Prostate gland (tissue), 2 donors: ENCODE data around the gene ONECUT3. TPM values are rescaled to one million over a fixed set of nuclear protein-coding genes. Genes with fewer than 3 reads are reported as not detected.

Experiments
- DNase-seq: peaks from one replicate; pipeline ENCODE4 v3.0.0-alpha.2; 2019; ENCODE audit warnings: low spot score
- H3K27ac ChIP-seq, 2 donors: fragments of 200-600 bp; sonication (generic); 2 replicates each; pipeline ENCODE4 v1.5.1; 2017 to 2019
- H3K27me3 ChIP-seq: fragments of 200-600 bp; sonication (generic); replicated peaks from 2 replicates; pipeline ENCODE4 v1.5.1; 2019; ENCODE audit not compliant: insufficient read depth
- H3K36me3 ChIP-seq, 2 donors: fragments of 200-600 bp; sonication (generic); 1 replicate in 1 of 2; 2 replicates in 1 of 2; pipeline versions ENCODE4 v1.5.1 to v1.8.1; 2017 to 2019
- H3K4me1 ChIP-seq: fragments of 200-600 bp; sonication (generic); replicated peaks from 2 replicates; pipeline ENCODE4 v1.5.1; 2019
- H3K4me3 ChIP-seq, 2 donors: fragments of 200-600 bp; sonication (generic); 2 replicates each; pipeline ENCODE4 v1.5.1; 2017 to 2019
- H3K9me3 ChIP-seq: fragments of 200-600 bp; sonication (generic); 2 replicates; pipeline ENCODE4 v1.5.1; 2017
- CTCF ChIP-seq, 4 experiments: fragments of 200-600 bp in 2 of 4; fragments of 450-650 bp in 2 of 4; sonication (generic) in 2 of 4; IDR thresholded peaks; 1 replicate in 3 of 4; 2 replicates in 1 of 4; pipeline ENCODE4 v1.5.1; 2016 to 2019; ENCODE audit warnings: antibody characterized with exemption in 4 of 4, mild to moderate bottlenecking in 2 of 4, moderate library complexity in 2 of 4
- POLR2A ChIP-seq: fragments of 450-650 bp; IDR thresholded peaks from one replicate; pipeline ENCODE4 v1.6.1; 2016; ENCODE audit warnings: antibody characterized with exemption, mild to moderate bottlenecking
- POLR2AphosphoS5 ChIP-seq: sonication (generic); formaldehyde crosslinking; IDR thresholded peaks from one replicate; pipeline ENCODE4 v1.6.1; 2017; ENCODE audit warnings: antibody characterized with exemption
- WGBS: methylation state at CpG from one replicate; pipeline ENCODE4 v1.1.5; 2018; 5-methylcytosine and 5-hydroxymethylcytosine counted together
- intact Hi-C: fragments of 100-400 bp; cut with DNase I; formaldehyde crosslinking; loops from one replicate; pipeline ENCODE4 v1.14.2; 2022
- total RNA-seq, 2 donors: library from RNA; depleted of rRNA; stranded (reverse); fragments of >200 nt; gene quantifications; one replicate each; pipeline ENCODE4 v1.1.0, GENCODE V29; 2016

Gene ONECUT3
- total RNA-seq, 2 donors from 2014 or later = not detected

GRCh38 chr19:1825909-1826556, 72.7 kb downstream of the ONECUT3 start:
- peak; percentile 57 for DNase-seq
- no peaks in the 10 kb centered on the region for H3K27me3 ChIP-seq
- no peak overlapping the region for H3K4me3 ChIP-seq
- no peak overlapping the region for H3K27ac ChIP-seq
- 18% methylated on average over 15 of the region's 15 CpGs for WGBS
- intact Hi-C loops = loop anchor here (10.0 kb wide), 1 partner anchor 281 kb away; no protein-coding TSS in a partner anchor
- TF ChIP-seq POLR2A = no peak
- peak; percentile 73 to 92 (median 88) for TF ChIP-seq CTCF (IDR thresholded peaks at IDR 0.05)
- TF ChIP-seq POLR2AphosphoS5 = peak; percentile 20
- no peaks in the 10 kb centered on the region for H3K4me1 ChIP-seq
- H3K9me3 ChIP-seq = no peaks in the 10 kb centered on the region
- H3K36me3 ChIP-seq = peaks cover 0 to 14% of the 10 kb centered on the region in 2 donors

GRCh38 chr19:1826557-1827521, 73.5 kb downstream of the ONECUT3 start:
- 72% methylated on average over 63 of the region's 63 CpGs for WGBS
- Histone ChIP-seq H3K27me3 (no peaks in the 10 kb centered on the region), H3K27ac (no peak overlapping the region), H3K36me3 (peaks cover 0 to 8% of the 10 kb centered on the region in 2 donors), H3K4me3 (no peak overlapping the region), H3K4me1 (no peaks in the 10 kb centered on the region), H3K9me3 (no peaks in the 10 kb centered on the region)
- intact Hi-C loops = loop anchor here (10.0 kb wide), 1 partner anchor 282 kb away; no protein-coding TSS in a partner anchor
- no peak for DNase-seq
- TF ChIP-seq CTCF (IDR thresholded peaks at IDR 0.05) = no peak
- no peak for TF ChIP-seq POLR2A
- no peak for TF ChIP-seq POLR2AphosphoS5

GRCh38 chr19:1827566-1828278, 74.4 kb downstream of the ONECUT3 start:
- no peaks in the 10 kb centered on the region for H3K27me3 ChIP-seq
- H3K9me3 ChIP-seq = no peaks in the 10 kb centered on the region
- peaks cover 0 to 7% of the 10 kb centered on the region in 2 donors for H3K36me3 ChIP-seq
- no peak for TF ChIP-seq CTCF (IDR thresholded peaks at IDR 0.05)
- TF ChIP-seq POLR2A = no peak
- no peak for TF ChIP-seq POLR2AphosphoS5
- no peak overlapping the region for H3K27ac ChIP-seq
- DNase-seq = no peak
- 89% methylated on average over 38 of the region's 41 CpGs for WGBS
- intact Hi-C loops = loop anchor here (10.0 kb wide), 1 partner anchor 283 kb away; no protein-coding TSS in a partner anchor
- H3K4me3 ChIP-seq = no peak overlapping the region
- no peaks in the 10 kb centered on the region for H3K4me1 ChIP-seq

GRCh38 chr19:1828279-1829238, 75.3 kb downstream of the ONECUT3 start:
- peaks cover 0 to 7% of the 10 kb centered on the region in 2 donors for H3K36me3 ChIP-seq
- no peak for DNase-seq
- no peaks in the 10 kb centered on the region for H3K4me1 ChIP-seq
- intact Hi-C loops = loop anchor here (10.0 kb wide), 1 partner anchor 284 kb away; no protein-coding TSS in a partner anchor
- H3K4me3 ChIP-seq = no peak overlapping the region
- 92% methylated on average over 55 of the region's 57 CpGs for WGBS
- no peak for TF ChIP-seq POLR2AphosphoS5
- no peak for TF ChIP-seq CTCF (IDR thresholded peaks at IDR 0.05)
- TF ChIP-seq POLR2A = no peak
- H3K27ac ChIP-seq = peak overlapping the region in 1 of 2 donors; percentile 78
- no peaks in the 10 kb centered on the region for H3K27me3 ChIP-seq
- H3K9me3 ChIP-seq = no peaks in the 10 kb centered on the region
